Measurements from ENCODE around the gene SHROOM1.

Gene SHROOM1

GRCh38 chr5:132776131-132776937, 54.1 kb downstream of the SHROOM1 start:
- no peak for DNase-seq

- no peak for DNase-seq
Observed at GRCh38 chr5:132775476-132775961, 54.9 kb downstream of the SHROOM1 start.

- no peak for DNase-seq
Observed at GRCh38 chr5:132774896-132775295, 55.6 kb downstream of the SHROOM1 start.

- DNase-seq, result no peak
Observed at GRCh38 chr5:132774406-132774805, 56.0 kb downstream of the SHROOM1 start.

- DNase-seq, result no peak
Observed at GRCh38 chr5:132773601-132774355, 56.7 kb downstream of the SHROOM1 start.

GRCh38 chr5:132773114-132773513, 57.3 kb downstream of the SHROOM1 start:
- DNase-seq, result no peak

GRCh38 chr5:132772291-132773070, 58.0 kb downstream of the SHROOM1 start:
- no peak for DNase-seq

Data from NCI-H1436 (cell line).